Activated CD4-positive, alpha-beta T cell treated with anti-CD3 and anti-CD28 coated beads, Interleukin-2, Interleukin-6, amounts not matched to agents 100 ng/mL and 50 ng/mL, durations not matched to agents 16 hours and 8 hours (primary cell): ENCODE data around the gene SEMA4D.

Experiments
- DNase-seq: peaks from one replicate; pipeline ENCODE4 v3.0.0-alpha.2; 2020

Gene SEMA4D

DNA sequence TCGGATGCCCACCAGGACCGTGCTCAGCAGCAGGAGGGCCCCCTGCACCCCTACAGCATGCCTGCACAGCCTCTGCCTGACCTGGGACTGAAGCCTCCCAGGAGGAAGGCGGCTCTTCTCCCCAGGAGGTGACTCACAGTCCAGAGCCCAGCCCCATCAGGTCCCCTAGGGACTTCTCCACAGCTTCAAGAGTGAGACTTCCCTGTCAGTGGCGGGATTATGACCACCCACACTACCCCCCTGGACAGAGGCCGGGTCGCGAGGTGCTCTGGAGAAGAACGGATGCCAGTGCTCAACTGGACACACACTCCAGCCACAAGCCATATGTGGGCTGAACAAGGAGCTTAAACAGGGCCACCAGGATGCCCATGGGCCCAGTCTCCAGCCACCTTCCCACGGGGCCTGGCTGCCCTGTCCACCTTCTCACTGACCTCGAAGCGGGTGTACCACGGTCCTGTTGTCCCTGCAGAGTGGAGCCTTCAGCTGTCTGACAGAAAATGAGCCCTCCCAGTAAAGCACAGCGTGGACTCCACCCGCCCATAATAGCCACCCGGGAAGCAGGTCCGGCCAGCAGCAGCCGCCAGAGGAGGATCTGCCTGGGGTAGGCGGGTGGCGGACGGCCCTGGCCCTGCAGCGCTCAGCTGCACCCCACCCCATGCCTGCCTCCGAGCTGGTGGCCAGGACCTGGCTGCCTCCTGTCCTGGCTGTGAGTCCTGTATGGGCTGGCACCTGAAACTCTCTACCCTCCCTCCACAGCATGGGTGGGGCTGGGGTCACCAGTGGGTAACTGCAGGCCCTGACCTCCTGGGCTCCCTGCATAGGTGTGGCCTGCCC lies 54.7 kb downstream of the SEMA4D start:
- no peak for DNase-seq

DNA sequence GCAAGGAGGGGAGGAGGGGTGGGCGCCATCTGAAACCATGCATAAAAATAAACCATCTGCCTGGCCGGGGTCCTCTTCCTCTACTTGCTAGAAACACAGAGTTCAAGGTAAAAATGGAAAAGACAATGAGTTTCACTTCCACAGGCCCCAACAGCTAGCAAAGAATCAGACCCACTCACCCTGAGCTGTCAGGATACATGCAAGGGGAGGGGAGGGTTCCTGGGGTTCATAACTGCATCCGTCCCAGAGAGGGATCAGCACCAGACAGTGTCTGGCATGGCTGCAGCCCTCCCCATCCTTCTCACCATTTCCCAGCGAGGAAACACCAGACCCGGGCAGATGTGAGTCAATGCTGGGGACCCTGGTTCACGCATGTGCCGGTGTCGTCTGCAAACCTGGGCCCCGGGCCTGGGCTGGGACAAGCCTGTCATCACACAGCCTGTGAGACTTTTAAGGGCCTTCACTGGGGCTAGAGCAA lies 55.4 kb downstream of the SEMA4D start:
- DNase-seq = no peak

DNA sequence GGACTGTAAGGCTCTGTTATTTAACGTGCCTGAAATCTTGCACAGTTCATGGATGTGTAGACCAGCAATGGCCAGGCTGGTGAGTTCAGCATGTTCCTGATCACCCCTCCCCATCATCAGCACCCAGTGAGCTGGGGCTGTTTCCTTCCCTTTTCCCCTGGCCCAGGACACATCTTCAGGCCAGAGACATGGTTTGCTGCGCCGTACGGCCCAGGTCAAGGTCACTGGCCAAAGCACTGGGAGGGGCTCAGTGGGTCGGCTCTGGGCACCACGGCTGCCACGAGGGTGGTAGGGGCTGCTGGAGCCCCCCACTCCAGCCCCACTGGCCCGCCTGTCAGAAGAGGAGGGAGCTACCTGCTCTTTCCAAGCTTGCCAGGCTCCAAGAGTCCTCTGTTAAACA lies 55.9 kb downstream of the SEMA4D start:
- DNase-seq = no peak

DNA sequence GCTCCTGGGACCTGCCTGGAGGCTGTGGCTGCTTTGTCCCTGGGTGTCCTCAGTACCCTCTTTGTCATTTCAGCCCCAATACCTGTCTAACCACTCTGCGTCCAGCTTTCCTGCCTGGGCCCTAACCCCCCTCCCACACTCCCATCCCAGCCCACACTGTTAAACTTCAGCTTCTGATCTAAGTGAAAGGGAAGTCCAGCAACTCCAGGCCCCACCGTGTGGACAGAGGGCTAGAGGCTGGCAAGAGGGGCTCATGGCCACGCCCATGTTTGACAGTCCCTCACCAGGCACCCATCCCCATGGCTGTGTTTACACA lies 56.3 kb downstream of the SEMA4D start:
- DNase-seq = no peak

DNA sequence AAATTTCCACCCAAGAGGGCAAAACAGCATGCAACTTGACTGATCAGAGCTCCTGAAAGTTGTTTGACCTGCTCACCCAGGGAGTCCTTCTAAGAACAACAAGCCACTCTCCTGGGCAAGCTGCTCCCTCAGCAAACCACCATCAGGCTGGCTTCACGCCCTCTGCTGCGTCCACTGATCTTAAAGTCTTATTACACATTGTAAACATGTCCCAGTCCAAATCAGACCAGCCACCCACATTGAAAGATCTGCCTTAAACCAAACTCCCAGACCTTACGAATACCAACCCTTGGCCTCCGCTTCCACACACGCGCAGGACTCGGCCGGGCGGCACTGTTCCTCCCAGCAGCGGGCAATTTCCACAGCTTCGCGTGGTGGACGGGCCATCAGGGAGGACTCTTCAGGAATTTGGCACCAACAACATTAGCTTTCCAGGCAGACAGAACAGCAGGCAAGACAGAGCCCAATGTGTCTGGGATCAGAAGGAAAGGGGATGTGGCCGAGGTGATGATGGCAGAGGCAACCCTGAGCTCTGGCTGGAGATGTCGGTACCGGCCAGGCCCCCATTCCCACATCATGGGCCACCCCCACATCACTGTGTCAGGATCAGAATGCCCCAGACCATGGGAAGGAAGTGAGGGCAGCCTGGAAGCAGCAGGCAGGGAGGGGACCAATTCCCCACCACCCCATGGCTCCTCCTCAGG lies 56.8 kb downstream of the SEMA4D start:
- DNase-seq = no peak

DNA sequence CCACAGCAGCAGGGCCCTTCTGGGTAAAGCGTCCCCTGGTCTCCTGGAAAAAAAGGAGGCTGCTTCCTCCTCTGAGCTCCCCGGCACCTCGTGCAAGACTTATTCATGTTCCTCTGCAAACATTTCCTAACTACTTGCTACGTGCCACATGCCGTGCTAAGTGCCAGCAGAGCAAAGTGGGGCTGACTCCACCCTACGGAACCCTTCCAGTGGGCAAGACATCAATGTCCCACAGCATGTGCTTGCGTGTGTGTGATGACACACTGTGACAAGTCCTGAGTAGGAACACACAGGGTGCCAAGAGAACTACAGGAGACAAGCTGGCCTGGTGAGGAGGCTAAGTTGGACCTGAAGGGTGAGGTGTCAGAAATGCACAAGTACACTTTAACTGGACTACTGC lies 57.4 kb downstream of the SEMA4D start:
- no peak for DNase-seq

DNA sequence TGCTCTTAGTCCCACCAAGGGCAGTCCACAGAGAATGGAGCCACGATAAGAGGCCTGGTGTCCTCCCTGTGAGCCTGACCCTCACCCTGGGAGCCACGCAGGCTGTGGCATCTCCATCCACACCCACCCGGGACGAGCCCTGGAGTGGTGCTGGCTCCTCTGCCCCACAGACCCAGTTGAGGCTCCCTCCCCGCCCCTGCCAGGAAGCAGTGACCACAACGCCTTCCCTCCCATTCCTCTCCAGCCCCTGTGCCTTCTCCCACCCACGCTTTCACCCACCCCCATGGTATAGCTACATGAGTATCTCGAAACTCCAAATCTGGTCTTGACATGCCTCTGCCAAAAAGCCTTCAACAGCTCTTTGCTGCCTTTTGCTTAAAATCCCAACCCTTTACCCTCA lies 57.9 kb downstream of the SEMA4D start:
- no peak for DNase-seq

DNA sequence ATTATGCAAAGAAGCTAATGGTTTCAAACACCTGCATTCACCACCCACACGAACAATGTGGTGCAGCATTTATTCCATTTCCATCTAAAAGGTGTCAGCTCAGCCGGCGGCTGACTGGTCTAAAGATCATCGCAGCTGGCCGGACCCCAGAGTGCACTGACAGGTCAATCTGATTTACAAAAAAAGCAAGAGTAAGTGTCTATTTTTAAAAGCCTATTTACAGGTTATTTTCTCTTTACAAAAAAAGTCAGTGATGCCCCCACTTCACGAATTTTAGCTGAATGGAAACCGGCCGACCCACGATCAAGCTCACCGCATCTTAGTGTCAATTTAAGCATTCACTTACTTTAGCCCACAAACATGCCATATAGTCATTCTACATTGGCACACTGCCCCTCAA lies 58.3 kb downstream of the SEMA4D start:
- no peak for DNase-seq

DNA sequence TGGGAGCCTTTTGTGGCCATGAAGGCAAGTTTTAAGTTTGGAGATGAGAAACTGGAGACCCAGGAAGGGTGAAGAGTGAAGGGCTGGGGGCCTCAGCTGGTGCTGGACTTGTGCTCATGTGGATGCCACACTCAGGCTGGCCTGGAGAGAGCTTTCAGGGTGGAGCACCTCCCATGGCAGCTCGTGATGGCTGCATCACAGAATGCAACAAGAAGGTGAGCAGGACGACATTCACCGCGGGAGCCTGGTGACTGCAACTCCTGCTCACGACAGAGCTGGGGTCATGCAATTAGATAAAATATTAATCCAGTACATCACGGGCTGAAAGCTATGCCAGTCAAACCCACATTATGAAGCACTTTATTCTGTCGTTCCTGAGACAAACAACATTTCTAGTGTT lies 59.7 kb downstream of the SEMA4D start:
- no peak for DNase-seq

DNA sequence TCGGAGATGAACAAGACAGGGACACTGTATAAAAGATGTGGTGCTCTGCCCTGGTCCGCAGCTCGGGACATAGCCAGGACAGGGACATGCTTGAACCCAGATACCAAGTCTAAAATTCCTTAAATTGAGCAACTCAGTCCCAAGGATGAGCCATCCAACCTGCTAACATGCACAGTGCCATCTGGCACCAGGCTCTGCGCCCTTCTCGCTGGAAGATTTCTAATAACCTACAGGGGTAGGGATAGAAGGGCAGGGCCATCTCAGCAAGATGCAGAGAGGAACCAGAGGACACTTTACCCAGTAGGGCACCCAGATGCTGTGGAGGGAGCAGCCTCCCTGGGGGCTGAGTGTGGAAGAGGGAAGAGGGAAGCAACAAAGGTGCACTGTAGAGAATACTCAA lies 60.1 kb downstream of the SEMA4D start:
- no peak for DNase-seq

DNA sequence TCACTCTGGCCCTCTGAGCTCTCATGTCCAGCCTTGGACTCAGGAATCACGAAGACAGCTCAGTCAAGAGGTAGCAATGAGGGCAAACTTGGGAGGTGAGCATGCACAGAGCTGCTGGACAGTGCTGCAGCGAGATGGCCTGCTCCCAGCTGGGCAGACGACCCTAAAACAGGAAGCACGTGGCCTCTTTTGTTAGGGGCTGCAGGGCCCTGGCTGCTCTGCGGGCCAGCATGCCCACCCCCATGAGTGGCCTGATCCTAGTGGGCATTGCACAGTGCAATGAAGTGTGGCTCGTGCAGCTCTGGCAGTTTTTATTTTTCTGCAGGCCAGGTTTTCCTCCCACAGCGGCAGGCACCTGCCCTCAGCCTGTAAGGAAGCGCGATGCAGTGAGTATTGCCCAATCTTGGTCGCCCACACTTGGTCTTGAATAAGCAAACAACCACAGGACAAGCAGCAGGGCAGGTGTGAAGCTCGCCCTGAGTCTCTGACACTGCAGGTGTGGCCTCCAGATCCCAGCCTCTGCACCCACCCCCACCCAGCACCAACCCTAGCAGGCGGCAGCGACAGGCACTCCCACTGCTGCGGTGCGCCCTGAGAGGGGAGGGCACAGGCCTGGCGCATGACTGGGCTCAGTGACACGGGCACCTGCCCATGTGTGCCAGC lies 60.8 kb downstream of the SEMA4D start:
- DNase-seq = peak; percentile 68

DNA sequence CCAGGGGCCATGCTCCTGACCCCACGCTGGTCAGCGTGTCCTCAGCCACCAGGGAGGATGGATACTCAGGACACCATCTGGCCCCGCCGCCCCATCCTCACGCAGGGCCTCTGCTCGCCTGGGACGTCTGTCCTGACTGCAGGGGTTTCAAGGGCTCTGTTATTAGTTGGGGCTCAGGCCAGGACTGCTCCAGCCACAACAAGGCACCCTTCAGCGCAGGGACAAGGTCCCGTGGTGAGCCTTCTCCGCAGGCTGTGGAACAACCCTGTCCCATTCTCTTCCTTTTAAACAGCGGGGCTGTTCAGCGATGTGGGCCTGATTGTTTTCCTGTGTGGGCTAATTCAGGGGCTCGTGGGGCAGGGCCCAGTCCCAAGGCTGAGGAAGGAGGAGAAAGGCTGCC lies 61.6 kb downstream of the SEMA4D start:
- no peak for DNase-seq

DNA sequence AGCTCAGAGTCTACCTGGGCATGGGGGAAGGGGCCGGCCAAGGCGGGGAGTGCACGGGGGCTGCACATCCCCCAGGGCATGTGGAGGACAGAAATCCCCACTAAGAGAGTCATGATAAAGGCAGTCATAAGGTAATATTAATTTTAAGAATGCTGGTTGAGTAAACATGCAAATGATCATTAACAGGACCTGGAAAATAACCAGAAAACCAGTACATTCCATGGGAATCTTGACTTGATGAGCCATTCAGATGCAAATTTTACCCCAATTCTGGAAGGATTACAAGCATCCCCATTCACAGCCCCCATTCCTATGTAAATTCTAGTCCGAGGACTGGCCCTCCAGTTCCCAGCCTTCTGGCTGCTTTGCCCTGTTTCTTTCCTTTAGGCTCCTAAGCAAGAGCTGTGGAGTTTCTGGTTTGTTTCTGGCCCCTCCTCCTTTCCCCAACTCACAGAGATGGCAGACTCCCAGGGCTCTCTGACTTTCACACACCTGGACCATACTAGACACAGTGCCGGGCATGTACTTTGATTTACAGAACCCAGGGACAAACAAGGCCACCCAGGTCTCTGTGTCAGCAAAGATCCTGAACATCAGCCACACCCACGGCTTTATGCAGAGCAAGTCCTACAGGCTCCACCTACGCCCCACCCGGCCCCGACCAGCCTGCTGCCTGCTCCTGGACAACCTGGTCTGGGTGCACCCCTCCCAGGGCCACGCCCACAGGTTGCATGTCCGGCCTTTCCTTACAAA lies 62.7 kb downstream of the SEMA4D start:
- no peak for DNase-seq

DNA sequence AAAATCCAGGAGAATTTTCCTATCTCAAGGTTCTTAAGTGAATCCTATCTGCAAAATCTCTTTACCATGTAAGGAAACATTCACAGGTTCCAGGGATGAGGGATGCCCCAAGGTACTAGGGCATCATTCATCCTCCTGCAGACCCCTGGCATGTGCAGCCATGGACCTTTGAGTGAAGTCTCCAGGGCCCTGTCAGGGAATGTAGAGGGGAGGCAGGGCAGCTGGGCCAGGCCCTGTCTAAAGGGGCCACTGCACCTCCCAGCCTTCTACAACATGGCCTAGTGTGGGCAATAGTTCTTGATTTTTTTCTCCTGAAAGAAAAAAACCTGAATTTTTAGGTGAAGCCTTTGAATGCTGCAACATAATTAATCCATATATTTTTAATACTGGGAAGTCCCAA lies 63.3 kb downstream of the SEMA4D start:
- DNase-seq = no peak

DNA sequence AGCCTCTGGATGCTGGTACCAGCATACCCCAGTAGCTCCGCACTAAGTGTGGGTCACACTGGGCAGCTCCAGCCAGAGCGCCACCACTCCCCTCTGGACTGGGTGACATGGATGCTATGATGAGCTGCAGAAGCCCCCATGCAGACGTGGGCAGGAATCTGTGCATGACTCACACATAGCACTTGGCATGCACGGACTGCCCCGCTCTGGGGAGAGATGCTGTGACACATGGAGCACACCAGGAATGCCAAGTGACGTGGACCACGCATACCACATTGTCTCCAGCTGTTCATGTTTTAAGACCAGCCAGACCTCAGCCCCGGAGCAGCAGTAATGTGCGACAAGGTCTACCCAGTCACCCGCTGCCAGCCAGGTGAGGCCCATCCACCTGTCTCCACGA lies 64.1 kb downstream of the SEMA4D start:
- no peak for DNase-seq

DNA sequence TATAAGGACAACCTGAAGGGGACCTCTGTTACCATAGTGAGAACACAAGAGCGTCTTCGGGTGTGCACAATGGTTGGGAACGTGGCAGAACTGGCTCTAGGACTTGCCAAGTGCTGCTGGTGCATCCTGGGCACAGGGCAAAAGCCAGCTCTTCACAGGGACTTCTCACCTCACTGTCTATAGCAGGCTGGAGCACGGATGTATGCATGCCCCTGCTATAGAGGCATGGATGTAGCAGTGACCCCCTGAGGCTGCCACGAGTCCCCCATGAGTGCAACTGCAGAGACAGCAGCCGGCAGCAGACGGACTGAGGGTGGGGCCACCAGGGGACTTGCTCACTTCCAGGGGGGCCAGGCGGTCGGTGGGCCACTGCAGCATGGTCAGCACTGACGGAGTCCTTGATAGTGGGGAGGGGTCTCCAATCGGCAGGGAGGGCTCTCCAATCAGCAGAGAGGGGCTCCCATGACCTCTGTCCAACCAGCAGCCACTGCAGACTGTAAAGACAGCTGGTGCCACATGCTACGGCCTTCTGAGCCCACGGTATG lies 64.9 kb downstream of the SEMA4D start:
- DNase-seq = no peak

DNA sequence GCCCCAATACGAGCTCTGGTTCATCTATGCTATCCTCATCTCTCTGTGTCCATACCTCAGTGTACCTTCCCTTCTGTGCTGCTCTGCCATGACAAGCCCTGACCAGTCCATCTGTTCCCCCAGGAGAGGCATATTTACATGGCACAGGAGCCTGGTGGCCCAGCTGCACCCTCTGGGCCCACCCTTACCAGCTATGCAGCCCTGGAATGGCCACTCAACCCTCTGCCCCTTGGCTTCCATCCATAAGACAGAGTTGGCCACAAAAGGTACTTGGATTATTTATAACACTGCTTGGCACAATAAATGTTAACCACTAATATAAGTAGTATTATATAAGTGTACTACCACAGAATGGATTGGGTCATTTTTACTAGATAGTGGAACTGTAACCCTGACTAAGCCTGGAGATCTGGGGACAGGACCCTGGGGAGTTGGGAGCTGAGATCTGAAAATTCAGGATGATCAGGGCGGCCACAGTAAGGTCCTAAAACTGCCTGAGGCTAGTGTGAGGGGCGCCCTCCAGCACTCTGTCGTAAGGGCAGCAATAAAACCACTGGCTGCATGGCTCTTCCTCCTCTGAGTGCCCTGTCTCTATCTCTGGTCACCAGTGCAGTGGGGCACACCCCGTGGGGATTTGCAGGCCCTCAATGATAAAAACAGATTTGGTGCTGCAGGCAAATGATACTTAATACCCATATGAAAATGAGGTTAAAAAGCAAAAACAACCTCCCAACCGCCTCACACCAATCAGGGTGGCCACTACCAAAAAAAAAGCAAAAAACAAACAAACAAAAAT lies 65.8 kb downstream of the SEMA4D start:
- no peak for DNase-seq

DNA sequence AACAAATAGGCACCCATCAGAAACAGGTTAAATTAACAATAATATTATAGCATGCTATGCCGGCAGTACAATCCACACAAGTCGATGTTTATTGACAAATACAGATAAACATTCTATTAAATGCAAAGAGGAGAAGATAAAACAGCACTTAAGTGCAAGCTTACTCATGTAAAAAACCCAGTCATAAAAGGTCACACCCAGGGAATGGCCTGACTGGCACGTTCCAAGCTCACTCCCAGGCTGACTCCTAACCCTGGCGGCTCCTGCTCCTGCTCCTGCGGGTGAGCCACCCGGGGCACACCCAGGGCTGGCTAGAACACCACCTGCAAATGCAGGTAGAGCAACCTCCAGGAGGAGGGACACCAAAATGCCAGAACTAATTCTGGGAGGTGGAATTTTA lies 66.9 kb downstream of the SEMA4D start:
- DNase-seq = no peak

DNA sequence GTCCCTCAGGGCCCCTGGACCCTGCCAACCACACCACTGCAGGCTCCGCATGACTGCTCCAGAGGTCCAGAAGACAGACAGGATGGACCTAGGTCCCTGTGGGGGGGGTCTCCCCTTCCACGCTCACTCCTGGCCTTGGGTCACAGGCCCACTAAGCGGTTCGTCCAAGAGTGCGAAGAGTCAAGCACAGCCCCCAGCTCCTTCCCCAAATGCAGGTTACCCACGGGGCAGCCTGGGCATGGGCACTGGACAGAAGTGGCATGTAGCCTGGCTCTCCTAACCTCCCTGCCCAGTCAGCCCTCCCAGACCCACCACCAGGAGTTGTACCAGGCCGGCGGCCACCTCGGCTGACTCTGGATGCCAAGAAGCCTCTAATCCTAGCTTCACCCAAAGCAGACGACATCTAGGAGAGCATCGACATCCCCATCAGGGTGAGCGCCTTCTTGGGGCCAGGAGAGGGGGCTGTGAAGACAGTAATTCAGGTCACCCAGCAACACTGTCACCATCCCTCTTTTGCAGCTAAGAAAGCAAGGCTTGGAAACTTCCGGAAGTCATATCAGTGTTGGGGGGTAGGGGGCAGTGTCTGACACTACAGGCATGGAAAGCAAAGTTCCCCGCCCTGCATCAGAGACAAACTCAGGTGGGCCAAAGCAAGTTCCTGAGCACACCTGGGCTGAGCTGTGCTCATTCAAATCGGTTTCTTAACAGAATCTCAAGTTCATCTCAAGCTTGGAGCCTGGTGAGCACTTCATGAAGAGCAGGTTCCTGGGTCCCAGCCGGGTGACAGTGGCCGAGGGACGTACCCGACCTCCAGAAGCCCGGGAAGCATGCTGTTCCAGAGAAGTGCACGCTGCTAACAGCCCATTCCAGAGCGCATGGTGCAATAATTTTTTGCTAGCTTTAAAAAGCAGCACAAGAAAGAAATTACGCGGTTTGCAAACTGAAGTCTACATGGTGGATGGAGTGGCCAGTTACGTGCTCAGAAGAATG lies 68.7 kb downstream of the SEMA4D start:
- peak; percentile 62 for DNase-seq

DNA sequence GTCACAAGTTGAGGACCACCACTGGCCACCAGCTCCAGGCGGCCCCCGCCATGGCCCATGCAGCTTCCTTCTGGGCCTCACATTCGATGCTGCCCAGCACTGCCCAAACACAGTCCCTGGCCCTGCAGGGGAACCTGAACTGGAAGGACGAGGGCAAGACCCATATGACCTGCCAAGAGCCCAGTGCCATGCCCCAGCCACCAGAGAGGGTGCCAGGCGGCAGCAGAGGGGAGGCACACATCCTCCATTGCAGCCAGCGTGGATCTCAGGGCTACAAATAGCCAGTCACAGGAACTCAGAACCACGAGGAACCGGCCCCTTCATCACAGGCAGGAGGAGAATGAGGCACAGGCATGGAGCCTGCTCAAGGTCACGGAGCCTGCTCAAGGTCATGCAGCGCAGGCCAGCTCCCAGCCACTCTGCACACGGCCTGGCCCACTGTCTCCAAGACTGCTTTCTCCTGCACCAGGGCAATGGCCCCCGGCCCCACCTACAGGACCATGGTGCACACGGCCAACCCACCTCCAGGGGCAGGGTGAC lies 69.6 kb downstream of the SEMA4D start:
- DNase-seq = no peak
